Thoracic aorta (tissue), 2 donors: ENCODE data around the gene CD79B. TPM values are rescaled to one million over a fixed set of nuclear protein-coding genes. Genes with fewer than 3 reads are reported as not detected.
A peak's percentile ranks its signal among the peaks of the same experiment; 100 is the strongest.
"Not testable (repeated sequence)": the region's sequence is repeated elsewhere in the genome, so short reads cannot be mapped to it uniquely, and the experiment has no call there.

Experiments
- ATAC-seq: fragments of 150-250 bp; one replicate; pipeline ENCODE4 v1.8.0; 2017; ENCODE audit warnings: low read depth; ENCODE audit not compliant: insufficient number of reproducible peaks, low FRiP score
- DNase-seq: peaks from one replicate; pipeline ENCODE4 v3.0.0-alpha.2; 2020; ENCODE audit warnings: low spot score
- H3K27ac ChIP-seq, 2 donors: fragments of 200-600 bp; sonication (generic); 1 replicate in 1 of 2; 2 replicates in 1 of 2; pipeline ENCODE4 v1.5.1; 2016; ENCODE audit warnings: mild to moderate bottlenecking in 2 of 2, moderate library complexity in 2 of 2
- H3K27me3 ChIP-seq: fragments of 200-600 bp; sonication (generic); replicated peaks from 2 replicates; pipeline ENCODE4 v1.6.0; 2016; ENCODE audit warnings: mild to moderate bottlenecking; ENCODE audit not compliant: insufficient read depth
- H3K36me3 ChIP-seq: fragments of 200-600 bp; sonication (generic); one replicate; pipeline ENCODE4 v1.5.1; 2016
- H3K4me1 ChIP-seq, 2 donors: fragments of 200-600 bp; sonication (generic); 1 replicate in 1 of 2; 2 replicates in 1 of 2; pipeline versions ENCODE4 v1.5.1 to v1.6.0; 2016; ENCODE audit warnings: low read depth in 2 of 2, mild to moderate bottlenecking in 1 of 2; ENCODE audit not compliant: control insufficient read depth in 1 of 2
- H3K4me3 ChIP-seq: fragments of 200-600 bp; sonication (generic); 2 replicates; pipeline ENCODE4 v1.5.1; 2016; ENCODE audit warnings: mild to moderate bottlenecking
- H3K9me3 ChIP-seq: fragments of 200-600 bp; sonication (generic); 2 replicates; pipeline ENCODE4 v1.5.1; 2016
- CTCF ChIP-seq: fragments of 200-600 bp; sonication (generic); IDR thresholded peaks from one replicate; pipeline ENCODE4 v1.5.1; 2019; ENCODE audit warnings: antibody characterized with exemption
- total RNA-seq, 2 donors: library from RNA; depleted of rRNA; stranded (reverse); fragments of >200 nt; gene quantifications; one replicate each; pipeline versions ENCODE4 v1.1.0 to v1.2.3, GENCODE V29; 2016

The CD79B gene
- total RNA-seq, 2 donors from 2014 or later, result 4.3 to 6.0 TPM

DNA sequence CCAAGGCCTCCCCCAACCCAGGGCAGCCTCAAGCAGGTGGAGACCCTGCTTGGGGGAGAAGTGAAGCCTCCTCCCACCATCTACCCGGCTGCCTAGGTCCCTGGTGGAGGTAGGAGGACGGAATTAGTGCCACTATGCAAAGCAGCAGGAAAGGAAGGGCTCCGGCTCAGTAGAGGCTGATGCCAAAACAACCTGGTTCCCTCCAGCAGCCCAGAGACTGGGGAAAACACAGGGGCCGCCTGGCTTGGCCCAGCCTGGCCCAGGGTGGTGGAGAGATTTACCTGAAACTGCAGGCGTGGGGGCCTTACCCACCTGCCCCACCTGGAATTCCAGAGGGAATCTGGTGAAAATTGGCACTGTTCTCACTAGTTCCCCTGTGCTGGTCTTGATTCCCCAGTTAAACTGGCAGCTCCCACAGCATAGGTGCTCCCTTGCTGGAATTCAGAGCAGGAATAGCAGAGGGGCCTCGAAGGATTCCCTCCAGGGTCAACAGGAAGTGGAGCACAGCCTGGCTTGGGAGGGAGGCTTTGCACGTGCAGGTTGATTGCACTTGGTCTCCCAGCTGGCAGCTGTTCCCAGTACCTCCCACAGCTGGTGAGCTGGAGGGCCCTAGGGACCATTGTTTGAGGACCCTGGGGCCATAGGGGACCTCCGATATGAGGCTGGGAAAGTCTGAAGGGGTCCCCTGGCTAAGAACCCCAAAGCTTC lies 4.5 kb downstream of the CD79B start:
- Histone ChIP-seq H3K27ac (no peak overlapping the region), H3K9me3 (no peaks in the 10 kb centered on the region), H3K4me1 (no peaks in the 10 kb centered on the region), H3K27me3 (no peaks in the 10 kb centered on the region), H3K36me3 (no peaks in the 10 kb centered on the region), H3K4me3 (no peak overlapping the region)
- DNase-seq (no peak), ATAC-seq (no peak)
- no peak for TF ChIP-seq CTCF

DNA sequence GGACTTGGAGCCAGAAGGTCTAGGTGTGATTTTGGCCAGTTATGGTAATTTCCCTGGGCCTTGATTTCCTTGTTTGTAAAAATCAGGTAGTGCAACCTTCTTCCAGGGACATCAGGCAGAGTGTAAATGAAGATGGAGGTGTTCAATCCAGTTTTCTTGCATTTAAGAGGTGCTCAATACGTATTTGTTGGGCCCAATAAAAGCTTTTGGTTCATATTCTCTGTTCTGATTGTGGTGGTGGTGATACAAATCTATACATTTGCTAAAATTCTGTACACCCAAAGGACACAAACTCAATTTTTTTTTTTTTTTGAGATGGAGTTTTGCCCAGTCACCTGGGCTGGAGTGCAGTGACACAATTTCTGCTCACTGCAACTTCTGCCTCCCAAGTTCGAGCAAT lies 6.0 kb downstream of the CD79B start:
- no peak for TF ChIP-seq CTCF
- no peak for ATAC-seq
- no peak for DNase-seq

GRCh38 chr17:63925615-63926014 lies 6.5 kb downstream of the CD79B start:
- H3K36me3 ChIP-seq, result no peaks in the 10 kb centered on the region
- no peak for TF ChIP-seq CTCF
- no peaks in the 10 kb centered on the region for H3K9me3 ChIP-seq
- H3K4me3 ChIP-seq, result no peak overlapping the region
- H3K4me1 ChIP-seq, result no peaks in the 10 kb centered on the region
- ATAC-seq (no peak), DNase-seq (no peak)
- no peaks in the 10 kb centered on the region for H3K27me3 ChIP-seq
- no peak overlapping the region for H3K27ac ChIP-seq

More for the DNA sequence above, 6.0 kb downstream of the CD79B start:
- Histone ChIP-seq H3K27me3 (no peaks in the 10 kb centered on the region), H3K36me3 (no peaks in the 10 kb centered on the region), H3K4me1 (no peaks in the 10 kb centered on the region), H3K4me3 (no peak overlapping the region), H3K9me3 (no peaks in the 10 kb centered on the region), H3K27ac (no peak overlapping the region)

GRCh38 chr17:63922402-63922801 lies 9.7 kb downstream of the CD79B start:
- not testable (repeated sequence) for ATAC-seq, H3K4me1 ChIP-seq, H3K27ac ChIP-seq, H3K27me3 ChIP-seq, DNase-seq, H3K36me3 ChIP-seq, H3K9me3 ChIP-seq, H3K4me3 ChIP-seq

DNA sequence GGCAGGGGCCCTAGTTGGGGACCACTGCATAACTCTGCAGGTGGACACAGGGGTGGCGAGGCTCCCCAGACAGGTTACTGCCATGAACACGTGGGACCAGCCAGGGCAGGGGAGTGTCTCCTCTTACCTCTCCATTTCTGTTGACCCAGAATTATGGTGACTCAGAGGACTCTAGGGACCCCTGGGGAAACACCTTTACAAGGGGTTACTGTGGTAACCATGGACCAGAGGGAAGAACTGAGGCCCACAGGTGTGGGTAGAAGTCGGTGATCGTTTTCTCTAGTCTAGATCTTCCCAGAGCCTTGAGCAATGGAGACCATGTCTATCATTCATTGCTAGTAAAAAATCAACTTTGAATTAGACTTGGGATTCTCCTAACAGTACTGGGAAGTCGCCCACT lies 11.4 kb downstream of the CD79B start:
- not testable (repeated sequence) for H3K4me3 ChIP-seq, H3K36me3 ChIP-seq, H3K4me1 ChIP-seq, DNase-seq, H3K27ac ChIP-seq, ATAC-seq, H3K9me3 ChIP-seq, H3K27me3 ChIP-seq

GRCh38 chr17:63920050-63920449 lies 12.1 kb downstream of the CD79B start:
- not testable (repeated sequence) for ATAC-seq, H3K27me3 ChIP-seq, DNase-seq, H3K4me1 ChIP-seq, H3K36me3 ChIP-seq, H3K27ac ChIP-seq, H3K9me3 ChIP-seq, H3K4me3 ChIP-seq

DNA sequence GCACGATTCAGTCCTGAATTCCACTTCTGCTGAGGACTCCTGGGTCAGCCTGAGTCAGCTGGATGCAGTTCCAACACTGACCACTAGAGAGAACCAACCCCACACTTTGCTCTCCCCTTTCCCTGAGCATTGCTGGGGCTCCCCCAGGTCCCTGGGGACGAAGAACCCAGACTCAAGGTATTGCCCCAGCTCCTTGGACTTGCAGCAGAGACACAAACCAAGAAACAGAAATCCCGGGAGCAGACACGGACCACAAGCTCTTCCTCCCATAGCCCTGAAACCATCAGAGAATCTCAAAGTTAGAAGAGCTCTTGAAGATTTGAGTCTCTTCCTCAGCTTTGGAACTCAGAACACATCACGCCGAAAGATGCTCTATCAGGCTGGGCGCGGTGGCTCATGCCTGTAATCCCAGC lies 12.8 kb downstream of the CD79B start:
- DNase-seq (no peak), ATAC-seq (peak; percentile 63)
- TF ChIP-seq CTCF, result peak; percentile 93
- no peaks in the 10 kb centered on the region for H3K27me3 ChIP-seq
- no peaks in the 10 kb centered on the region for H3K36me3 ChIP-seq
- H3K4me1 ChIP-seq, result no peaks in the 10 kb centered on the region
- no peak overlapping the region for H3K4me3 ChIP-seq
- H3K9me3 ChIP-seq, result no peaks in the 10 kb centered on the region
- no peak overlapping the region for H3K27ac ChIP-seq

DNA sequence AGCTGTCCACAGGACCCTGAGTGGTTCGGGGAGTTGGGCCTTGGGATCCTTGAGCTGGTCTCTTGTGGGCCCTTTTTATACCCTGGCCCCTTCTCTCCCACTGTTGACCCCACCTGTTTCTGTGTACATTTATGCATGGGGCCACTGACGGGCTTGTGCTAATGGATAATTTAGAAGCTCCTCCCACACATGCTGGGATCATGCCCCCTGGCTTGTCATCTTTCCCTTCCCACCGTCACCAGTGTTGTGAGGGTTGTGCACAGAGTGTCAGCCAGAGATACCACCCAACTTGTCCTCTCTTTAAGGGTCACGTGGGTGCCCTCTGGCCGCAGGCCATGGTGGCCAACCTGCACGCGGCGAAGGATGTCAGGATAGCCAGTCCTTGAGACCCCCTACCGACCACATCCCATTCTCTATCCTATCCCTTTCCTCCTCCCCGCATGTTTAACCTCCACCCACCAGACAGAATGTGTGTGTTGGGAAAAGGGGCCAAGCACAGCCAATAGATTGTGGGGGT lies 13.3 kb downstream of the CD79B start, which contains the start of gene GH1:
Gene GH1 (minus strand): TSS at position 51 of the 517 bp plus-strand sequence. CDS start 63 bp downstream, outside the sequence.
- H3K36me3 ChIP-seq, H3K4me3 ChIP-seq, H3K4me1 ChIP-seq, H3K27ac ChIP-seq, H3K9me3 ChIP-seq, H3K27me3 ChIP-seq, DNase-seq, ATAC-seq: not testable (repeated sequence)
